B cell (primary cell): Measurements from ENCODE around the gene KIF1A. TPM values are rescaled to one million over a fixed set of nuclear protein-coding genes. Genes with fewer than 3 reads are reported as not detected.

Source experiments
- ATAC-seq: fragments of 200-7000 bp; cut with Tn5 transposase; one replicate; pipeline ENCODE4 v1.10.0; 2021; ENCODE audit warnings: low read depth, mild to moderate bottlenecking, moderate number of reproducible peaks, moderate library complexity
- CTCF ChIA-PET: fragments of 350-600 bp; sonication (Branson Sonifier 250); formaldehyde crosslinking; loops from one replicate; lab custom pipeline; 2021; ENCODE audit warnings: antibody characterized with exemption, inconsistent platforms; lab: Charles Lee
- POLR2A ChIA-PET: fragments of 350-600 bp; sonication (Branson Sonifier 250); formaldehyde crosslinking; loops from one replicate; lab custom pipeline; 2021; ENCODE audit warnings: antibody characterized with exemption; lab: Charles Lee
- DNase-seq: peaks from one replicate; pipeline ENCODE4 v3.0.0; 2013
- H2AFZ ChIP-seq: 2 replicates; pipeline ENCODE4 v1.6.1; 2012; ENCODE audit warnings: mild to moderate bottlenecking, low read depth, low read length; ENCODE audit not compliant: insufficient read depth, poor library complexity, severe bottlenecking
- H3K27ac ChIP-seq, 2 donors: 1 replicate in 1 of 2; 2 replicates in 1 of 2; pipeline ENCODE4 v1.5.1; 2012 to 2013; ENCODE audit warnings: low read length in 2 of 2, mild to moderate bottlenecking in 2 of 2, moderate library complexity in 1 of 2
- H3K27me3 ChIP-seq, 4 experiments: fragments of 200-600 bp in 1 of 4; sonication (generic) in 1 of 4; replicated peaks in 1 of 4; 1 replicate in 2 of 4; 2 replicates in 2 of 4; pipeline versions ENCODE4 v1.6.1 to v1.7.0; 2013 to 2016; ENCODE audit warnings: low read length in 3 of 4, mild to moderate bottlenecking in 2 of 4, mixed read lengths in 1 of 4, moderate library complexity in 1 of 4; ENCODE audit not compliant: insufficient read depth in 4 of 4, control insufficient read depth in 3 of 4; ENCODE audit errors: control extremely low read depth in 1 of 4
- H3K36me3 ChIP-seq, 2 experiments: replicated peaks in 1 of 2; 1 replicate in 1 of 2; 2 replicates in 1 of 2; pipeline versions ENCODE4 v1.6.1 to v1.7.1; 2013; ENCODE audit warnings: low read length in 1 of 2; ENCODE audit not compliant: insufficient read depth in 2 of 2, control insufficient read depth in 1 of 2; ENCODE audit errors: control extremely low read depth in 1 of 2, extremely low read depth in 1 of 2
- H3K4me1 ChIP-seq, 2 donors: fragments of 200-600 bp in 1 of 2; sonication (generic) in 1 of 2; 1 replicate in 1 of 2; 2 replicates in 1 of 2; pipeline versions ENCODE4 v1.5.1 to v1.6.1; 2013 to 2017; ENCODE audit warnings: low read length in 2 of 2; ENCODE audit not compliant: control insufficient read depth in 2 of 2, insufficient read depth in 2 of 2
- H3K4me2 ChIP-seq: replicated peaks from 2 replicates; pipeline ENCODE3; 2012; ENCODE audit warnings: mild to moderate bottlenecking, low read depth, low read length; ENCODE audit not compliant: poor library complexity, severe bottlenecking
- H3K4me3 ChIP-seq, 5 experiments: fragments of 200-600 bp in 1 of 5; sonication (generic) in 1 of 5; 1 replicate in 3 of 5; 2 replicates in 2 of 5; pipeline versions ENCODE4 v1.5.1 to v1.7.0; 2011 to 2016; ENCODE audit warnings: low read length in 4 of 5, mild to moderate bottlenecking in 4 of 5, low read depth in 2 of 5, control low read depth in 1 of 5, moderate library complexity in 1 of 5; ENCODE audit not compliant: insufficient read depth in 1 of 5; ENCODE audit errors: control extremely low read depth in 1 of 5, extremely low read depth in 1 of 5
- H3K79me2 ChIP-seq: fragments of 200-600 bp; sonication (generic); one replicate; pipeline ENCODE4 v1.6.0; 2016; ENCODE audit warnings: low read length; ENCODE audit not compliant: control insufficient read depth, insufficient read depth
- H3K9ac ChIP-seq: fragments of 200-600 bp; sonication (generic); 2 replicates; pipeline ENCODE4 v1.6.1; 2017; ENCODE audit warnings: mild to moderate bottlenecking, low read length, moderate library complexity
- H3K9me3 ChIP-seq, 3 donors: one replicate each; pipeline versions ENCODE4 v1.6.1 to v1.7.1; 2013; ENCODE audit warnings: low read length in 2 of 3; ENCODE audit not compliant: control insufficient read depth in 2 of 3, insufficient read depth in 1 of 3; ENCODE audit errors: control extremely low read depth in 1 of 3
- H4K20me1 ChIP-seq: 2 replicates; pipeline ENCODE4 v1.6.0; 2012; ENCODE audit warnings: mild to moderate bottlenecking, low read length; ENCODE audit not compliant: insufficient read depth, control insufficient read depth, poor library complexity, severe bottlenecking
- H3K27ac Mint-ChIP-seq: one replicate; pipeline ENCODE4 v1.8.0; 2021; ENCODE audit warnings: mixed read lengths
- H3K27me3 Mint-ChIP-seq: one replicate; pipeline ENCODE4 v1.8.0; 2021; ENCODE audit warnings: mixed read lengths
- H3K4me1 Mint-ChIP-seq: one replicate; pipeline ENCODE4 v1.8.0; 2021; ENCODE audit warnings: mixed read lengths
- H3K4me3 Mint-ChIP-seq: one replicate; pipeline ENCODE4 v1.8.0; 2021; ENCODE audit warnings: mixed read lengths
- H3K9me3 Mint-ChIP-seq: one replicate; pipeline ENCODE4 v1.8.0; 2022; ENCODE audit warnings: mixed read lengths; ENCODE audit not compliant: insufficient read depth
- CTCF ChIP-seq: fragments of 200-600 bp; IDR thresholded peaks from one replicate; pipeline ENCODE4 v1.8.0; 2022; ENCODE audit warnings: antibody characterized with exemption, mild to moderate bottlenecking
- EZH2 ChIP-seq: IDR thresholded peaks from 2 replicates; pipeline ENCODE4 v1.6.1; 2012; ENCODE audit warnings: borderline replicate concordance, low read depth, mild to moderate bottlenecking, moderate library complexity, low read length; ENCODE audit not compliant: insufficient read depth, poor library complexity, severe bottlenecking
- WGBS: methylation state at CpG from one replicate; pipeline ENCODE4 v1.1.5; 2013; ENCODE audit warnings: missing lambda C conversion rate; ENCODE audit not compliant: insufficient coverage; 5-methylcytosine and 5-hydroxymethylcytosine counted together
- intact Hi-C: fragments of 100-400 bp; cut with micrococcal nuclease; formaldehyde crosslinking; loops from one replicate; pipeline ENCODE4 v1.10.0; 2022
- polyA plus RNA-seq: library from polyadenylated mRNA; depleted of rRNA; stranded (reverse); fragments of >200 nt; gene quantifications from 2 replicates; pipeline ENCODE4 v1.2.3, GENCODE V29; 2012
- total RNA-seq, 2 donors: library from RNA; stranded (reverse); fragments of 120-200 nt in 1 of 2; gene quantifications; 1 replicate in 1 of 2; 2 replicates in 1 of 2; pipeline versions ENCODE4 v1.2.3 to v1.2.4, GENCODE V29; 2013 to 2022

The KIF1A gene
- total and polyA plus RNA-seq, 2 donors (not counting 1 experiment from before 2014, with no cell fraction given) = not detected

- H3K4me3 Mint-ChIP-seq = no peak overlapping the region
- H3K9me3 ChIP-seq = peaks cover 0 to 29% (median 0%) of the 10 kb centered on the region in 3 donors
- H3K9ac ChIP-seq = no peak overlapping the region
- no peaks in the 10 kb centered on the region for H3K36me3 ChIP-seq
- no peak overlapping the region for H3K4me2 ChIP-seq
- 88% methylated on average over 4 of the region's 4 CpGs for WGBS
- H3K9me3 Mint-ChIP-seq = no peaks in the 10 kb centered on the region
- H2AFZ ChIP-seq = no peak overlapping the region
- TF ChIP-seq EZH2 (no peak), CTCF (no peak)
- no peaks in the 10 kb centered on the region for H4K20me1 ChIP-seq
- DNase-seq (no peak), ATAC-seq (no peak)
- peaks cover 3 to 8% of the 10 kb centered on the region in 2 donors for H3K4me1 ChIP-seq
- H3K4me1 Mint-ChIP-seq = peaks cover 4% of the 10 kb centered on the region
- ChIA-PET CTCF (no interaction called here), POLR2A (no interaction called here)
- peaks cover 0 to 22% (median 4%) of the 10 kb centered on the region in 4 experiments for H3K27me3 ChIP-seq
- intact Hi-C loops = no loop called here
- no peaks in the 10 kb centered on the region for H3K79me2 ChIP-seq
- H3K4me3 ChIP-seq = no peak overlapping the region
- H3K27ac ChIP-seq = no peak overlapping the region
- H3K27ac Mint-ChIP-seq = no peak overlapping the region
- H3K27me3 Mint-ChIP-seq = peaks cover 27% of the 10 kb centered on the region
Measured at GRCh38 chr2:240814280-240814679, 5.7 kb downstream of the KIF1A start.

DNA sequence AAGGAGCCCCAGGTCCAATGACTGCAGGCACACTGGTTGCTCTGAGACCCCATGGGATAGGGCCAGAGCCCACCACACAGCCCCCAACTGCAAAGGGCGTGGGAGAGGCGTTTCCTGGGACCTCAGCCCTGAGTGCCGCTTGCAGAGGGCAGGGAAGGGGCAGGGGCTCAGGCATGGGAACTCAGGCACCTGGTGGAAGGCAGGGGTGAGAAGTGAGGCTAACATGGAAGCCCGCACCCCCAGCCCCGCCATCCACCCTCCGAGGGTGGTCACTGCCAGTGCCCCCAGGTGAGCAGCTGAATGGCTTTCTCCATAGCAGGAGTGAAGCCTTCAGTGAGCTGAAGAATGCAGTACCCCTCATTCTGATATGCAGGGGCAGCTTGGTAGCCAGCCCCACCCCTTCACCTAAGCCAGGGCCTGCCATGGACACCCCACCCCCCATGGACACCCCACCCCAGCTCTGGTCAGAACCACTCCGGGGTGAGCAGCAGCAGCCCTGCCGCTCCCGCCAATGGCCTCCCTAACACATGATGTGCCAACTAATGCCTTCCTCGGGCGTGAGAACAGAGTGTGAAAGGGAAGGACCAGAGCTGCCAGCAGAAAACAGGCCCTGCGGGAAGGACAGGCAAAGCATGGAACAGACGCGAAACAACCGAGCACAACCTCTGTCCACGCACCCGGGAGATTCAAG lies 6.6 kb downstream of the KIF1A start:
- Histone ChIP-seq H4K20me1 (no peaks in the 10 kb centered on the region), H3K9me3 (peaks cover 0 to 29% (median 0%) of the 10 kb centered on the region in 3 donors), H3K27me3 (peaks cover 0 to 18% (median 2%) of the 10 kb centered on the region in 4 experiments), H3K27ac (no peak overlapping the region), H3K36me3 (no peaks in the 10 kb centered on the region), H3K4me3 (no peak overlapping the region), H3K9ac (no peak overlapping the region), H2AFZ (no peak overlapping the region), H3K4me2 (no peak overlapping the region), H3K79me2 (no peaks in the 10 kb centered on the region), H3K4me1 (peaks cover 0 to 1% of the 10 kb centered on the region in 2 donors)
- H3K4me3 Mint-ChIP-seq = no peak overlapping the region
- H3K27me3 Mint-ChIP-seq = peaks cover 26% of the 10 kb centered on the region
- H3K4me1 Mint-ChIP-seq = peaks cover 2% of the 10 kb centered on the region
- no peak for ATAC-seq
- no peak for DNase-seq
- no peaks in the 10 kb centered on the region for H3K9me3 Mint-ChIP-seq
- ChIA-PET CTCF (no interaction called here), POLR2A (no interaction called here)
- TF ChIP-seq CTCF = no peak
- WGBS = 95% methylated on average over 12 of the region's 17 CpGs
- H3K27ac Mint-ChIP-seq = no peak overlapping the region
- intact Hi-C loops = no loop called here
